Parietal lobe (tissue), 1 donor: Measurements from ENCODE around the gene TRPM8. TPM values are rescaled to one million over a fixed set of nuclear protein-coding genes. Genes with fewer than 3 reads are reported as not detected.

ENCODE experiments used
- total RNA-seq: library from RNA; depleted of rRNA; stranded (reverse); fragments of >200 nt; gene quantifications from one replicate; pipeline ENCODE4 v1.2.3, GENCODE V29; 2014

TRPM8 gene
- not detected for total RNA-seq

DNA sequence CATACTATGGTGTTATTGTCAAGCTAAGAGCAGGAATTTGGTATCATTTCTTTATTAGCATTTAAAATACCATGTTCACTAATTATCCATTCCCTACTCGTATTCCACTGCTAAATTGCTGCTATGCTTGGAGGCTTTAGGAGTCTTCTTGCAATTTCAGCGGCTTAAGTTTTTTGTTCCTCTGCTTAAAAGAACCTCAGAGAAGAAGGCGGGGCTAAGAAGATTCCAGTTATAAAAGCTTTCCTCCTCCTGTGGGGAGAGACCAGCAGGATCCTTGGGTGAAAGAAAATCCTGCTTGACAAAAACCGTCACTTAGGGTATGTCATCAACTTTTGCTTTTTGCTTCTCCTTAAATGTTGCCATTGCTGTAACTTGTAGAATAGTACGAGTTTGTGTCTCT, at the start of gene TRPM8:
Gene TRPM8 (plus strand): TSS at position 258 of the 400 bp plus-strand sequence. CDS start 9,165 bp downstream, outside the sequence.

GRCh38 chr2:233867993-233868532, 49.1 kb upstream of the TRPM8 start, which contains the start of gene MSL3B:
TSS of gene MSL3B (minus strand) at chr2:233868386.

DNA sequence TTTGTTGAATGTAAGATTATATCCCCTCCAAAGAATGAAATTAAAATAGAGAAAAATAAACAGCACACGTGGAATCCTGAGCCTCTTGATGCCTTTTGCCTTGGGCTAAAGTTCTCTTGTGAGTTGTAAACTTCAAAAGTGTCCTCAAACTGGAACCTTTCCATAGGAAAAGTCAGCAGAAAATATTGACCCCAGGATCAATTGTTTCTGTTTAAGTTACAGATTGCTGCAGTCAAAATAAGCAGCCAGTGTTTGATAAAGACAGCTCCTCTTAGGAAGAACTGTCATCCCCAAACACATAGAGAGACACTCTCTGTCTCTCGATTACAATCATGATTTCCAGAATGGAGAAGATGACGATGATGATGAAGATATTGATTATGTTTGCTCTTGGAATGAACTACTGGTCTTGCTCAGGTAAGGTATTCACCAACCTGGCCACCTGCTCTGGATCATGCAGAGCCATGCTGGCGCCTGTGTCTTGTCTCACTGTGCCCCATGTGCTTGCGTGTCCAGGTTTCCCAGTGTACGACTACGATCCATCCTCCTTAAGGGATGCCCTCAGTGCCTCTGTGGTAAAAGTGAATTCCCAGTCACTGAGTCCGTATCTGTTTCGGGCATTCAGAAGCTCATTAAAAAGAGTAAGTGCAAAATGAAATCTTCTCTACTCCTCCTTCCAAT, 133.4 kb downstream of the TRPM8 start, which contains the start of gene SPP2:
Gene SPP2 (plus strand): TSS at position 248 of the 681 bp plus-strand sequence. CDS start 85 bp downstream, at position 333.

Other genes starting within 250 kb of the TRPM8 start
- gene UGT1A9, start 245.5 kb upstream of the TRPM8 start, total RNA-seq = not detected
- not detected for gene UGT1A7, start 235.5 kb upstream of the TRPM8 start, total RNA-seq
- gene UGT1A6, start 224.5 kb upstream of the TRPM8 start, total RNA-seq = not detected
- not detected for gene UGT1A5, start 204.5 kb upstream of the TRPM8 start, total RNA-seq
- not detected for gene UGT1A4, start 198.6 kb upstream of the TRPM8 start, total RNA-seq
- gene UGT1A3, start 188.3 kb upstream of the TRPM8 start, total RNA-seq = not detected
- gene UGT1A1, start 157.1 kb upstream of the TRPM8 start, total RNA-seq = not detected
- gene MROH2A, start 139.0 kb upstream of the TRPM8 start, total RNA-seq = not detected
- 3.8 TPM for gene HJURP, start 62.8 kb upstream of the TRPM8 start, total RNA-seq
- gene SPP2, start 133.3 kb downstream of the TRPM8 start, total RNA-seq = not detected